ENCODE measurements around the gene TUBA4A.
"Not testable (repeated sequence)": the region's sequence is repeated elsewhere in the genome, so short reads cannot be mapped to it uniquely, and the experiment has no call there.

The TUBA4A gene

GRCh38 chr2:219269362-219270054 is 15.8 kb upstream of the TUBA4A start:
- in situ Hi-C loops (cut with MboI; ENCODE audit: low sequenced_read_pairs) = no loop called here

GRCh38 chr2:219268294-219268693 is 14.6 kb upstream of the TUBA4A start:
- in situ Hi-C loops (cut with MboI; ENCODE audit: low sequenced_read_pairs) = no loop called here

- in situ Hi-C loops (cut with MboI; ENCODE audit: low sequenced_read_pairs) = no loop called here
These were observed 13.2 kb upstream of the TUBA4A start for GRCh38 chr2:219266886-219267285.

GRCh38 chr2:219266232-219266631 is 12.5 kb upstream of the TUBA4A start:
- in situ Hi-C loops (cut with MboI; ENCODE audit: low sequenced_read_pairs) = no loop called here

GRCh38 chr2:219261024-219261855 is 7.5 kb upstream of the TUBA4A start:
- in situ Hi-C loops (cut with MboI; ENCODE audit: low sequenced_read_pairs) = no loop called here

- in situ Hi-C loops (cut with MboI; ENCODE audit: low sequenced_read_pairs) = not testable (repeated sequence)
These were observed 5.2 kb upstream of the TUBA4A start for GRCh38 chr2:219258942-219259341.

- in situ Hi-C loops (cut with MboI; ENCODE audit: low sequenced_read_pairs) = no loop called here
These were observed 978 bp upstream of the TUBA4A start for GRCh38 chr2:219254590-219255201.

- in situ Hi-C loops (cut with MboI; ENCODE audit: low sequenced_read_pairs) = no loop called here
These were observed 592 bp downstream of the TUBA4A start, which contains the start of gene TUBA4B for GRCh38 chr2:219252900-219253752. TUBA4B (plus strand) TSS chr2:219253243; CDS start chr2:219253408, 165 bp downstream.

- in situ Hi-C loops (cut with MboI; ENCODE audit: low sequenced_read_pairs) = no loop called here
These were observed 1.2 kb downstream of the TUBA4A start for GRCh38 chr2:219252570-219252899.

GRCh38 chr2:219252084-219252483 is 1.6 kb downstream of the TUBA4A start:
- in situ Hi-C loops (cut with MboI; ENCODE audit: low sequenced_read_pairs) = no loop called here

- in situ Hi-C loops (cut with MboI; ENCODE audit: low sequenced_read_pairs) = no loop called here
These were observed 2.1 kb downstream of the TUBA4A start for GRCh38 chr2:219251656-219252055.

GRCh38 chr2:219250049-219250781 is 3.5 kb downstream of the TUBA4A start:
- in situ Hi-C loops (cut with MboI; ENCODE audit: low sequenced_read_pairs) = no loop called here

- in situ Hi-C loops (cut with MboI; ENCODE audit: low sequenced_read_pairs) = no loop called here
These were observed 4.3 kb downstream of the TUBA4A start for GRCh38 chr2:219249203-219249980.

GRCh38 chr2:219248845-219249202 is 4.9 kb downstream of the TUBA4A start:
- in situ Hi-C loops (cut with MboI; ENCODE audit: low sequenced_read_pairs) = no loop called here

GRCh38 chr2:219247678-219248642 is 5.8 kb downstream of the TUBA4A start:
- in situ Hi-C loops (cut with MboI; ENCODE audit: low sequenced_read_pairs) = no loop called here

GRCh38 chr2:219246559-219246958 is 7.2 kb downstream of the TUBA4A start:
- in situ Hi-C loops (cut with MboI; ENCODE audit: low sequenced_read_pairs) = no loop called here

GRCh38 chr2:219245899-219246230 is 7.9 kb downstream of the TUBA4A start:
- in situ Hi-C loops (cut with MboI; ENCODE audit: low sequenced_read_pairs) = no loop called here

- in situ Hi-C loops (cut with MboI; ENCODE audit: low sequenced_read_pairs) = no loop called here
These were observed 8.4 kb downstream of the TUBA4A start, which contains the start of the genes GLB1L and STK16 for GRCh38 chr2:219245148-219245898. GLB1L (minus strand) TSS chr2:219245444; CDS start chr2:219243573, 1,871 bp downstream. STK16 (plus strand) TSS chr2:219245479; CDS start chr2:219246000, 521 bp downstream.

Data from HL-60/S4 treated with retinoic acid at 250 ng/mL for 4 days and 3 days (cell line).